Heart left ventricle (tissue), 13 donors: Measurements from ENCODE around the gene COL26A1.

Source experiments
- POLR2A ChIP-seq, 2 donors: fragments of 450-650 bp; IDR thresholded peaks; one replicate each; pipeline ENCODE4 v1.6.1; 2017; ENCODE audit warnings: antibody characterized with exemption in 2 of 2, mild to moderate bottlenecking in 2 of 2, moderate library complexity in 2 of 2
- TF ChIP-seq, protein P1 (sequence below), 12 donors: fragments of 200-600 bp; sonication (generic) in 4 of 12; IDR thresholded peaks; one replicate each; pipeline versions ENCODE4 v1.5.0 to v1.8.0; 2018 to 2022; ENCODE audit warnings: antibody characterized with exemption in 12 of 12, mild to moderate bottlenecking in 5 of 12
- donor health status: ischemic (EF 13 %, LVEDD 7.1; RV severe dilation, severe dysfunction).
- donor health status: DM: no; HTN: yes; CAD: no.
- donor health status: DM: no; HTN: no; CAD: no.
- donor health status: ischemic (EF 25% LVEDD 6.9; RV normal size, moderate dysfunction).
- donor health status: ischemic (EF 25% LVEDD 5.7; RV mildly dilated, moderate dysfunction).
- donor health status: ischemic (EF 35%, LVEDD 5.7; RV mildly dilated, moderate dysfunction).
- donor health status: nonischemic (EF 11% LVEDD 7.7; RV severe dilation, severe dysfunction).
- donor health status: DM: yes; HTN: yes; CAD: no.
- donor health status: PGD.
- donor health status: ischemic (EF 29% LVEDD 5.4; RV normal size, mild dysfunction).
- donor health status: nonischemic (EF 23%, LVEDD 6.1; RV moderate dilation, normal function).

DNA sequence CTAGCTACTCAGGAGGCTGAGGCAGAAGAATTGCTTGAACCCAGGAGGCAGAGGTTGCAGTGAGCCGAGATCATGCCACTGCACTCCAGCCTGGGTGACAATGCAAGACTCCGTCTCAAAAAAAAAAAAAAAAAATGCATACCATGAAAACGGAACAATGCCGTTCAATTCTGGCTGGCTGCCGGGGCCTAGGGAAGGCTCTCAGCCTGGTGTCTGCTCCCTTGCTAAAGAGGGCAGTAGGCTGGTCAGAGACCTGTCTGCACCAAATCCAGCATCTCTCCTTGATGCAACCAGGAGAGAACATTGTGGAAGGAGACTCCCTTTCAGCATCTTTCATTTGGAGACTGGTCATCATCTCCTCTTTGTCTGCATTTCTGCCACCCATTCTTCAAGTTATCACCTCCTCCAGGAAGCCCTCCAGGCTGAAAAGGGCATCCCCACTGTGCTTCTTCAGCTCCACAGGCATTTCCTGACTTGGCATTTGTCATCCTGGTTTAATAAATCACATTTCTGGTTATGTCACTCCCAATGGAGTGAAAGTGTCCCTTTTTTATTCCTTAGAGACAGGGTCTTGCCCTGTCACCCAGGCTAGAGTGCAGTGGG, 241.8 kb downstream of the COL26A1 start:
- TF ChIP-seq, protein P1, sequence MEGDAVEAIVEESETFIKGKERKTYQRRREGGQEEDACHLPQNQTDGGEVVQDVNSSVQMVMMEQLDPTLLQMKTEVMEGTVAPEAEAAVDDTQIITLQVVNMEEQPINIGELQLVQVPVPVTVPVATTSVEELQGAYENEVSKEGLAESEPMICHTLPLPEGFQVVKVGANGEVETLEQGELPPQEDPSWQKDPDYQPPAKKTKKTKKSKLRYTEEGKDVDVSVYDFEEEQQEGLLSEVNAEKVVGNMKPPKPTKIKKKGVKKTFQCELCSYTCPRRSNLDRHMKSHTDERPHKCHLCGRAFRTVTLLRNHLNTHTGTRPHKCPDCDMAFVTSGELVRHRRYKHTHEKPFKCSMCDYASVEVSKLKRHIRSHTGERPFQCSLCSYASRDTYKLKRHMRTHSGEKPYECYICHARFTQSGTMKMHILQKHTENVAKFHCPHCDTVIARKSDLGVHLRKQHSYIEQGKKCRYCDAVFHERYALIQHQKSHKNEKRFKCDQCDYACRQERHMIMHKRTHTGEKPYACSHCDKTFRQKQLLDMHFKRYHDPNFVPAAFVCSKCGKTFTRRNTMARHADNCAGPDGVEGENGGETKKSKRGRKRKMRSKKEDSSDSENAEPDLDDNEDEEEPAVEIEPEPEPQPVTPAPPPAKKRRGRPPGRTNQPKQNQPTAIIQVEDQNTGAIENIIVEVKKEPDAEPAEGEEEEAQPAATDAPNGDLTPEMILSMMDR (IDR thresholded peaks at IDR 0.05) = no peak
- no peak for TF ChIP-seq POLR2A (IDR thresholded peaks at IDR 0.05)
